Measurements from ENCODE around the gene VWA3A.

Gene VWA3A

DNA sequence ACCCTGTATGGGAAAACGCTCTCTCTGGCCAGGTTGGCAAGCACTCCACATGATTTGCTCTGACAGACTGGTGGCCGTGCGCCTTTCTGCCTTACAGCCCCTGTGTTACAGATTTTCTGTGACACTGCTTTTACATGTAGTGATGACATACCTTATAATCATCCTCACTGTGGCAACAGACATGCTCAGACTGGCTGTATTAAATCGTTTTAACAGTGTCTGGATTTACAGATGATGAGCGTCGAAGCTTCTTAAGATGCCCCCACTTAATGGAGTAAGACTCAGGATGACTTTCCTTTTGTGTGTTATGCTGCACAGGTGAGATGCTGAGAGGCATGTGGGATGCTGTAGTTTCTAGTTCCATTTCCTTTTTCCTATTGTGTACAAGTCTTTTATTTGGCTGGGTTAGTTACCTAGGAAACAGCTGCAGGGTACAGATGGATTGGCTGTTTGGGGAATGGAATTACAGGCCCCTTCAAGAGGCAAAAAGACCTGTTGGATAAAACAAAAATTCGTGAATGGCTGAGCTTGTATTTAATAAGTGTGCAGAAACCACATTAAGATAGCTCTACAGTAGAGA is 20.9 kb upstream of the VWA3A start:
- Histone ChIP-seq H3K4me3 (ENCODE audit: low read length) (no peak overlapping the region), H3K9me3 (ENCODE audit: control insufficient read depth, low read depth, low read length) (no peaks in the 10 kb centered on the region), H3K27me3 (ENCODE audit: control insufficient read depth, insufficient read depth, low read length) (no peaks in the 10 kb centered on the region), H3K9ac (ENCODE audit: low read length) (no peak overlapping the region), H3K27ac (ENCODE audit: low read length) (no peak overlapping the region), H3K36me3 (ENCODE audit: control insufficient read depth, low read depth, low read length) (no peaks in the 10 kb centered on the region), H3K4me1 (ENCODE audit: control insufficient read depth, low read depth, low read length) (no peaks in the 10 kb centered on the region)

DNA sequence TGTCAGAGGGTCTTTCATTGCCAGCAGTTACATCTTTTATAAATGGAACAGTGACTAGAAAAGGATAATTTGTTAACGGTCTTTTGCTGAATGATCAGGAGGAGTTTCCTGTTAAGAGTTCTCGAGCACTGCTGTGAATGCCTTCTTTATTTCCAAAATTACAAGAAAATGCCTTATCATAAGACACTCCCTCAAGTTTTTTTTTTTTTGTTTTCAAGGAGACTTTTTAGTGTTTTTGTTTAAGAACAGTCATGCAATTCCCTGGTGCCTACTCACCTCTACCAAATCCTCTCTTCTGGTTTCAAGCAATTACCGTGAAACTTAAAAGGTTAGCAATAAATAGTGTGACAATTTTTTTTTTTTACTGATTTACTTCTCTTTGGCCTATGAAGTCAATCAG is 19.0 kb upstream of the VWA3A start:
- Histone ChIP-seq H3K9ac (ENCODE audit: low read length) (no peak overlapping the region), H3K4me1 (ENCODE audit: control insufficient read depth, low read depth, low read length) (no peaks in the 10 kb centered on the region), H3K36me3 (ENCODE audit: control insufficient read depth, low read depth, low read length) (no peaks in the 10 kb centered on the region), H3K4me3 (ENCODE audit: low read length) (no peak overlapping the region), H3K9me3 (ENCODE audit: control insufficient read depth, low read depth, low read length) (no peaks in the 10 kb centered on the region), H3K27ac (ENCODE audit: low read length) (no peak overlapping the region), H3K27me3 (ENCODE audit: control insufficient read depth, insufficient read depth, low read length) (no peaks in the 10 kb centered on the region)

DNA sequence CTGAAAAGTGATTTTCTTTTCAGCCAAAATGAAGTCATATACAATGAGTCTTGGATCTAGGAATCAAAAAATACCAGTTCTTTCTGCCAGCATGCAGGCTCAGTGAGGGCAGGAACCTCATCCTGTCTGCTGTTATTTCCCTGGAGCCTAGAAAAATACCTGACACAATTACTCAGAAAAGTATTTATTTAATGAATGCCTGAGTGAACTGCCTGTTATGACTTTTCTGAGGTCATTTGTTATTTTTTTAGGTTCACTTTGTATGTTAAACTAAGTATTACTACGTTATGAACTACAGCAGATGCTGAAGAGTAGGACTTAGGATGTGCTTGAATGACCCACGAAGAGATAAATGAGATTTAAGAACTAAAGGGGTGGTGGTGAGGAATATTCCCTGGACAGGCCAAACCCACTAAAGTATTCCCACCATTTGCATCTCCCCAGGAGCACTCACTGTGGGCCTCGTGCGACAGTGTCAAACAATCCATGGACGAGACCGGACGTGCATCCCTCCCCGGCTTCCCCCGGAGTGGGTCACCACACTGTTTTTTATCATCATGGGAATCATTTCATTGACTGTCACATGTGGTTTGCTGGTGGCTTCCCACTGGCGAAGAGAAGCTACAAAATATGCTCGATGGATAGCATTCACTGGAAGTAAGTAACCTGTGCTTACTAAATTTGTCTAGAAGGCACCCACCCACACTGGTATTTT is 17.1 kb upstream of the VWA3A start:
- no peaks in the 10 kb centered on the region for H3K9me3 ChIP-seq (ENCODE audit: control insufficient read depth, low read depth, low read length)
- H3K27ac ChIP-seq (ENCODE audit: low read length) = no peak overlapping the region
- no peak overlapping the region for H3K9ac ChIP-seq (ENCODE audit: low read length)
- H3K36me3 ChIP-seq (ENCODE audit: control insufficient read depth, low read depth, low read length) = no peaks in the 10 kb centered on the region
- no peaks in the 10 kb centered on the region for H3K4me1 ChIP-seq (ENCODE audit: control insufficient read depth, low read depth, low read length)
- no peak overlapping the region for H3K4me3 ChIP-seq (ENCODE audit: low read length)
- no peaks in the 10 kb centered on the region for H3K27me3 ChIP-seq (ENCODE audit: control insufficient read depth, insufficient read depth, low read length)

DNA sequence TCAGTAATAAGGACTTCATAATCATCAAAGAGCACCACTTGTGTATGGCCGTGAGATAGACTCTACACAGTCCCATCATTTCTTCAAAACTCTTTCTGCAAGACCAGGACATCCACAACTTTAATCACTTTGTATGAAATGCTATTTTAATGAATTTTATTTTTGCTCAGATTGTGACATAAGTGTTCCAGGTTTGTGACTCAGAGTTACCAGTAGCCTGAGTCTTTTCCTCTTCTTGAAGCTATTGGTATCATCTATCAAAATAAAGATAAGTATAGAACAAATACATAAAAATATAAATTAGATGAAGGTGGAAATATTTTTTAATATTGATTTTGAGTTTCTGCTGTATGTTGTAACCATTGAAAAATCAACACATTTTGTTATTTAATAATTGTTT is 16.6 kb upstream of the VWA3A start:
- Histone ChIP-seq H3K4me1 (ENCODE audit: control insufficient read depth, low read depth, low read length) (no peaks in the 10 kb centered on the region), H3K27me3 (ENCODE audit: control insufficient read depth, insufficient read depth, low read length) (no peaks in the 10 kb centered on the region), H3K9me3 (ENCODE audit: control insufficient read depth, low read depth, low read length) (no peaks in the 10 kb centered on the region), H3K36me3 (ENCODE audit: control insufficient read depth, low read depth, low read length) (no peaks in the 10 kb centered on the region), H3K27ac (ENCODE audit: low read length) (no peak overlapping the region), H3K9ac (ENCODE audit: low read length) (no peak overlapping the region), H3K4me3 (ENCODE audit: low read length) (no peak overlapping the region)

DNA sequence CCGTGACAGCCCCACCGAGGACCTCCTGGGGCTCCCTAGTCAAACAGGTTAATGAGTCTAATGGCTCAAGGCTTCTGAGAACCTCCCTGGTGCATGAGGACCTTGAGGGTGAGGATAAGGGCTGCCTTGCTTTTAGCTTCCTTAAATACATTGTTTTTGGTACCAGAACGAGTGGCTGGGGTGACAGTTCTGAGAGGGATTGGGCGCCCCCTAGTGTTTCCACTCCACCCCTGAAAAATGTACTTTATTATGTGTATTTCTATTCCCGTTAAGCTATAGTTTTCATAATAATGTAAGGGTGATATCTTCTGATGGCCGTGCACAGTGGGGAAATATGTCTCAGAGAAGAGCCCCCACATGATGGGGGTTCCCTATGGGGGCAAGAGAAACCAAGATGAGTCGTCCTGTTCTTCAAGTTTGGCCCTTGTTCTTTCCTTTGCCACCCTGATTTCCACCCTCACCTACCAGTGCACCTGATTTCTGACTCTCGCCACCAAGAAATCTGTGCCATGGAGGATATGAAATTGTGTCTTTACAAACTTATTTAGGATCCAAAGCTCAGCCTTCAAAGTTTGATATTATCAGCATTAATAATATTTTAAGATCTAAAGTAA is 14.5 kb upstream of the VWA3A start:
- no peak overlapping the region for H3K27ac ChIP-seq (ENCODE audit: low read length)

DNA sequence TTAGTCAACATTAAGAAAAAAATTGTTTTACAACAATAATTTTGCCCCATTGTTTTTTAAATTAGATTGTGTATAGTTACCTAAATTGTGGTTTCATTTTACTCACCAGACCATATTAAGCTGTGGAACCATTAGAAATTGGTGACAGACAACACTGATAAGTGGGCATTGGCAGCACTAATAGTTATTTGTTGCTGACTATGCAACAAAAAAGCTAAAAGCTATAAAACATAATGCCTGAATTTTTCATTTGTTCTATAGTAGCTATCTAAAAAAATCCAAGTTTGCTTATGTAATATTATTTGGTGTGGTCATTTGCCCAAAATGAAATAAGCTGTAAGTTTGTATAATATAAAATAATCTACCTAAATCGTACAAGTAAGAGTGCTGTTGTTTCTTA is 13.7 kb upstream of the VWA3A start:
- Histone ChIP-seq H3K9ac (ENCODE audit: low read length) (no peak overlapping the region), H3K4me3 (ENCODE audit: low read length) (no peak overlapping the region), H3K36me3 (ENCODE audit: control insufficient read depth, low read depth, low read length) (no peaks in the 10 kb centered on the region), H3K4me1 (ENCODE audit: control insufficient read depth, low read depth, low read length) (no peaks in the 10 kb centered on the region), H3K27me3 (ENCODE audit: control insufficient read depth, insufficient read depth, low read length) (no peaks in the 10 kb centered on the region), H3K27ac (ENCODE audit: low read length) (no peak overlapping the region), H3K9me3 (ENCODE audit: control insufficient read depth, low read depth, low read length) (no peaks in the 10 kb centered on the region)

More for the DNA sequence above, 14.5 kb upstream of the VWA3A start:
- Histone ChIP-seq H3K9me3 (ENCODE audit: control insufficient read depth, low read depth, low read length) (no peaks in the 10 kb centered on the region), H3K4me1 (ENCODE audit: control insufficient read depth, low read depth, low read length) (no peaks in the 10 kb centered on the region), H3K4me3 (ENCODE audit: low read length) (no peak overlapping the region), H3K27me3 (ENCODE audit: control insufficient read depth, insufficient read depth, low read length) (no peaks in the 10 kb centered on the region), H3K36me3 (ENCODE audit: control insufficient read depth, low read depth, low read length) (no peaks in the 10 kb centered on the region), H3K9ac (ENCODE audit: low read length) (no peak overlapping the region)

DNA sequence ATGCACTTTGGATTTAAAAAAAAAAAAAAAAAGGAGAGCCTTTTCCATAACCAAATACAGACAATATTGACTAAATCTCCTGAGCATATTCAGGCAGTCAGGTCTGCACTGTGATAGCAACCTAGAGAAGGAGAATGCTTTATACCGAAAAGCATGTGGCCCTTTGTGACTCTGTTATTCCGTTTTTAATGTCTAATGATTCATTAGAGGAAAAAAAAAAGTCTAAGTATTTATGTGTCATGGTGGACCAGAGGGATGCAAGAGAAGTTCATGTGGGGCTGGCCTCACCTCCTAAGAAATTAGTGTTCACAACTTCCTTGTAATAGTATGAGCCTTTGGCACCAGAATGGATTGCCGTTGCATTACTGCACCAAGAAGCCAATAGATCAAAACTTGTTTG is 11.3 kb upstream of the VWA3A start:
- H3K27me3 ChIP-seq (ENCODE audit: control insufficient read depth, insufficient read depth, low read length) = no peaks in the 10 kb centered on the region
- no peak overlapping the region for H3K9ac ChIP-seq (ENCODE audit: low read length)
- no peaks in the 10 kb centered on the region for H3K36me3 ChIP-seq (ENCODE audit: control insufficient read depth, low read depth, low read length)
- no peak overlapping the region for H3K4me3 ChIP-seq (ENCODE audit: low read length)
- no peak overlapping the region for H3K27ac ChIP-seq (ENCODE audit: low read length)
- H3K9me3 ChIP-seq (ENCODE audit: control insufficient read depth, low read depth, low read length) = no peaks in the 10 kb centered on the region
- no peaks in the 10 kb centered on the region for H3K4me1 ChIP-seq (ENCODE audit: control insufficient read depth, low read depth, low read length)

DNA sequence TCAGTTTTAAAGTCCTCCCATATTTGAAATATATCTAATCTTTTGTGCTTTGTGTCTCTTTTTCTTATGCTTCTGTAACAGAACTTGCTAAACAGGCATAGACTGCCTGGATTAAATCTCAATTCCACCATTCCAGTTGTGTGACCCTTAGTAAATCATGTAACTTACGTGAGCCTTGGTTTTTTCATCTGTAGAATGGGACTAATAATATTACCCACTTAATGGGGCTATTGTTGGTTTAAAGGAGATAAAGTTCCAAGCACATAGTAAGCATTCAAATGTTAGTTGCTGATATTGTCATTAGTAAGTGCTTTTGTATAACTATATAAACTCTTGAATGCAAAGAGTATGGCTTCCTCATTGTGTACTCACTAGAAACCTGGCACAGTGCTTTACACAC is 5.9 kb upstream of the VWA3A start:
- Histone ChIP-seq H3K4me1 (ENCODE audit: control insufficient read depth, low read depth, low read length) (no peaks in the 10 kb centered on the region), H3K36me3 (ENCODE audit: control insufficient read depth, low read depth, low read length) (no peaks in the 10 kb centered on the region), H3K9ac (ENCODE audit: low read length) (no peak overlapping the region), H3K27me3 (ENCODE audit: control insufficient read depth, insufficient read depth, low read length) (no peaks in the 10 kb centered on the region), H3K9me3 (ENCODE audit: control insufficient read depth, low read depth, low read length) (no peaks in the 10 kb centered on the region), H3K4me3 (ENCODE audit: low read length) (no peak overlapping the region), H3K27ac (ENCODE audit: low read length) (no peak overlapping the region)

DNA sequence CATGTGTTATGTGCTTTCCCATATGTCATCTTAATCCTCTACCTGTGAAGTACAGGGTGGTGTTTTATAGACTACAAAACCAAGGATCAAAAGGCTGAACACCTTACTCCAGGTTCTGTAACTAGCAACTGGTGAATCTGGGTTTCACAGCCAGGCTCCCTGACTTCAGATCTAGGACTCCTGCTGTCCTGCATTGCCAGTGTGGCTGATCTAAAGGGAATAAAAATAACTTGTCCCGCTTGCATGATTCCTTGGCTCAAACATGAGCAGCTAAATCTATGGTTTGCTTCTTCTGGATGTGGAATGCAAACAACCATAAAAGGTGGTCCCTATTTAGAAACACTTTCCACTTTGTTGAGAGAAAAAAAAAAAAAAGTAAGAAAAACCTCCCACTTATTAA is 3.7 kb upstream of the VWA3A start:
- Histone ChIP-seq H3K27ac (ENCODE audit: low read length) (no peak overlapping the region), H3K27me3 (ENCODE audit: control insufficient read depth, insufficient read depth, low read length) (no peaks in the 10 kb centered on the region), H3K4me3 (ENCODE audit: low read length) (no peak overlapping the region), H3K36me3 (ENCODE audit: control insufficient read depth, low read depth, low read length) (no peaks in the 10 kb centered on the region), H3K9me3 (ENCODE audit: control insufficient read depth, low read depth, low read length) (no peaks in the 10 kb centered on the region), H3K4me1 (ENCODE audit: control insufficient read depth, low read depth, low read length) (peaks cover 11% of the 10 kb centered on the region), H3K9ac (ENCODE audit: low read length) (no peak overlapping the region)

DNA sequence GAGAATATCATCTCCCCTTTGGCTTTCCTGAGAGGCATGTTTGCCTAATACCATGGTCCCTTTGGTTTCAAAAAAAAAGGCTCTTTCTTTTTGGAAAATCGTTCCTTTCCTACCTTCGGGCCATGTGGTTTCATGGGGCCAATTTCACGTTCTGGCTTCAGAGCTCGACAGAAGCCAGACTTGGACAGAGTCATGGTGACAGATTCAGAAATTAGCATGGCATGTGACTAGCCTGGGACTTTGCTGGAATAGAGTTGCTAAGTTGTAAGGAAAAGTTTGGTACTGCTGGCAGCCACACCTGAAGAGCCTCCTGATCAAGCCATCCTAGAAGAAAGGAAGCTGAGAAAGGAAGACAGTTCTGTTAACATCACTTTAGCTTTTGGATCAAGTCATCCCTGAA is 2.4 kb upstream of the VWA3A start:
- no peaks in the 10 kb centered on the region for H3K9me3 ChIP-seq (ENCODE audit: control insufficient read depth, low read depth, low read length)
- H3K4me1 ChIP-seq (ENCODE audit: control insufficient read depth, low read depth, low read length) = peaks cover 11% of the 10 kb centered on the region
- no peak overlapping the region for H3K27ac ChIP-seq (ENCODE audit: low read length)
- H3K27me3 ChIP-seq (ENCODE audit: control insufficient read depth, insufficient read depth, low read length) = no peaks in the 10 kb centered on the region
- no peaks in the 10 kb centered on the region for H3K36me3 ChIP-seq (ENCODE audit: control insufficient read depth, low read depth, low read length)
- H3K4me3 ChIP-seq (ENCODE audit: low read length) = no peak overlapping the region
- no peak overlapping the region for H3K9ac ChIP-seq (ENCODE audit: low read length)

DNA sequence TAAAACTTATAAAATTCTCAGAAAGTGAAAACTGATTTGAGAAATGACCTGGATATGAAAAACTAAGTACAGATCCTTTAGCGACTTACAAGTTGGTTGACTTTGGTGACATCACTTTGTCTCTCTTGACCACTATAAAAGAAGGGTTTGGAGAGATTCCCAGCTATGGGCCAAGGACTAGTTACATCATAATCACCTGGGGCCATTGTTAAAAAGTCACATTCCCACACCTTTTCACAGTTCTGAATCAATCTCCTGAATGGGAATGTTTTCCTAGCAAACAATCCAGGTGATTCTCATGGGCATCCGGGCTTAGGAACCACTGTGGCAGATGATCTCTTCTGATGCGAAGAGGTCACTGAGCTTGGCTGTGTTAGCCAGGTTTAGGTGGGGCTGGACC is 620 bp upstream of the VWA3A start:
- H3K4me3 ChIP-seq (ENCODE audit: low read length) = no peak overlapping the region
- no peaks in the 10 kb centered on the region for H3K36me3 ChIP-seq (ENCODE audit: control insufficient read depth, low read depth, low read length)
- peaks cover 11% of the 10 kb centered on the region for H3K4me1 ChIP-seq (ENCODE audit: control insufficient read depth, low read depth, low read length)
- H3K27ac ChIP-seq (ENCODE audit: low read length) = no peak overlapping the region
- peak overlapping the region; percentile 1 for H3K9ac ChIP-seq (ENCODE audit: low read length)
- H3K27me3 ChIP-seq (ENCODE audit: control insufficient read depth, insufficient read depth, low read length) = no peaks in the 10 kb centered on the region
- H3K9me3 ChIP-seq (ENCODE audit: control insufficient read depth, low read depth, low read length) = no peaks in the 10 kb centered on the region

DNA sequence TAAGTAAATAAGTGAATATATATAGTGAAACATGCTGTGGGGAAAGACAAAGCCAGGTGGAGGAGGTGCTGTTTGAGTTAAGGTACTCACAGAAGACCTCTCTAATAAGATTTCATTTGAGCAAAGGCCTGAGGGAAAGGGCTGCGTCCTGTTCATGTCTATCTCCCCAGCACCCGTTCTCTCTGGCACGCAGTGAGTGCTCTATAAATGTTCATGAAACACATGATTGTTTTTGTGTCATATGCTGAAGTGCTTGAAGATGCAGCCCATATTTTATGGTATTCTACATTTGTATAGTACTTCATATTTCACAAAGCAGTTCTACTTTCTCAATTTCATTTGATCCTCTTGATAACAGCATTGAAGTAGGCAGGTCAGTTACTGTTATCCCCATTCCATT is 990 bp downstream of the VWA3A start:
- Histone ChIP-seq H3K27me3 (ENCODE audit: control insufficient read depth, insufficient read depth, low read length) (no peaks in the 10 kb centered on the region), H3K27ac (ENCODE audit: low read length) (no peak overlapping the region), H3K4me3 (ENCODE audit: low read length) (no peak overlapping the region), H3K9ac (ENCODE audit: low read length) (no peak overlapping the region), H3K36me3 (ENCODE audit: control insufficient read depth, low read depth, low read length) (no peaks in the 10 kb centered on the region), H3K4me1 (ENCODE audit: control insufficient read depth, low read depth, low read length) (peaks cover 11% of the 10 kb centered on the region), H3K9me3 (ENCODE audit: control insufficient read depth, low read depth, low read length) (no peaks in the 10 kb centered on the region)
